Progenitor cell of endocrine pancreas (in vitro differentiated cells): ENCODE measurements around the gene RFXAP. TPM values are rescaled to one million over a fixed set of nuclear protein-coding genes. Genes with fewer than 3 reads are reported as not detected.

Experiments
- DNase-seq: peaks from one replicate; pipeline ENCODE4 v3.0.0; 2021; ENCODE audit warnings: low spot score; ENCODE audit not compliant: unreplicated experiment
- H3K27ac Mint-ChIP-seq: 2 replicates; pipeline ENCODE4 v1.8.0; 2021; ENCODE audit warnings: mild to moderate bottlenecking, moderate library complexity, mixed read lengths
- H3K27me3 Mint-ChIP-seq: 2 replicates; pipeline ENCODE4 v1.8.0; 2021; ENCODE audit warnings: mixed read lengths
- H3K36me3 Mint-ChIP-seq: 2 replicates; pipeline ENCODE4 v1.8.0; 2022; ENCODE audit warnings: mixed read lengths; ENCODE audit not compliant: insufficient read depth
- H3K4me1 Mint-ChIP-seq: 2 replicates; pipeline ENCODE4 v1.8.0; 2021; ENCODE audit warnings: low read depth, mixed read lengths
- H3K4me3 Mint-ChIP-seq: 2 replicates; pipeline ENCODE4 v1.8.0; 2021; ENCODE audit warnings: low read depth, mild to moderate bottlenecking, moderate library complexity, mixed read lengths
- H3K9me3 Mint-ChIP-seq: 2 replicates; pipeline ENCODE4 v1.8.0; 2021; ENCODE audit warnings: low read depth, mixed read lengths
- CTCF ChIP-seq: fragments of 200-600 bp; sonication (generic); IDR thresholded peaks from one replicate; pipeline ENCODE4 v1.5.0; 2021; ENCODE audit warnings: antibody characterized with exemption, mild to moderate bottlenecking; ENCODE audit not compliant: unreplicated experiment
- total RNA-seq: library from RNA; stranded (reverse); gene quantifications from 2 replicates; pipeline ENCODE4 v1.2.1, GENCODE V29; 2021

Gene RFXAP
- total RNA-seq, 1 donor from 2014 or later, result 13.3 TPM

- Mint-ChIP-seq H3K9me3 (no peaks in the 10 kb centered on the region), H3K4me1 (peaks cover 2% of the 10 kb centered on the region), H3K27me3 (no peaks in the 10 kb centered on the region), H3K27ac (no peak overlapping the region), H3K4me3 (no peak overlapping the region), H3K36me3 (peaks cover 4% of the 10 kb centered on the region)
- no peak for TF ChIP-seq CTCF
- DNase-seq, result no peak
Observed at GRCh38 chr13:36862722-36863121, 43.7 kb downstream of the RFXAP start.

DNA sequence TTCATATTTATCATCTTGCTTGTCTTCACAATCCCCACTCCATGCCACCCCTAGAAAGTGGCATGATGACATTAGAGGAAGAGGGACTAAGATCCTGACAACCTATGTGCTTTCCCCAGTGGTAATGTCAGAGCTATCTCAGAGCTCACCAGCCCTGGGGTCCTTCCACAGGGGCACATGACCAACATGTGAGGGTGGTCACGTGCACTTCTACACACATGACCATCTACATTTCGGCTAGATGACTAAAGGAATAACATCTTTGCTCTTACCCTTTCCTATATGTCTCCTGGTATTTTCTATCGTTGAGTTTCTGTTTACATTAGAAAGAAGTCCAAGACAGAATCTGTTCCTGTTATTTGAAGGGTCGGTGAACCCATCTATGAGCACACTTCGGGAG is 46.2 kb downstream of the RFXAP start:
- H3K9me3 Mint-ChIP-seq, result no peaks in the 10 kb centered on the region
- H3K36me3 Mint-ChIP-seq, result peaks cover 4% of the 10 kb centered on the region
- TF ChIP-seq CTCF, result no peak
- H3K4me3 Mint-ChIP-seq, result no peak overlapping the region
- H3K4me1 Mint-ChIP-seq, result no peaks in the 10 kb centered on the region
- no peak for DNase-seq
- no peak overlapping the region for H3K27ac Mint-ChIP-seq
- H3K27me3 Mint-ChIP-seq, result no peaks in the 10 kb centered on the region

DNA sequence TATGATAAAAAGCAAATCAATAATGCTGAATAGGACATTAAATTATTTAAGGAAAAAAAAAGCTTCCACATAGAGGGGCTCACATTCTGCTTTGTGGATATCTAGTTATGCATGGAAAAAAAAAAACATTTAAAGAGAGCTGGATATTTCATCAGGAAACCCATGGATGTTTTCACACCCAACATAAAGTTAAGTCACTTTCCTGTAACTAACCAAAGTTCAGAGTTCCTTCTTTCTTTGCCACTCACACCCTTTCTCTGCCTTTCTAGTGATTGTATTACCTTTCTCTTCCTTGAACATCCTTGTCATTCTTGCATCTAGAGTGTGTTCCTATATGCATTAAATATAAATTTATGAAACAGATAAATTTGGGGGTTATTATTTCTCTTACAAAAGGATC is 47.2 kb downstream of the RFXAP start:
- no peaks in the 10 kb centered on the region for H3K9me3 Mint-ChIP-seq
- H3K27ac Mint-ChIP-seq, result no peak overlapping the region
- TF ChIP-seq CTCF, result no peak
- H3K36me3 Mint-ChIP-seq, result peaks cover 4% of the 10 kb centered on the region
- DNase-seq, result no peak
- no peak overlapping the region for H3K4me3 Mint-ChIP-seq
- no peaks in the 10 kb centered on the region for H3K4me1 Mint-ChIP-seq
- no peaks in the 10 kb centered on the region for H3K27me3 Mint-ChIP-seq

GRCh38 chr13:36870050-36870692 is 51.1 kb downstream of the RFXAP start:
- no peaks in the 10 kb centered on the region for H3K4me1 Mint-ChIP-seq
- H3K27ac Mint-ChIP-seq, result no peak overlapping the region
- no peak overlapping the region for H3K4me3 Mint-ChIP-seq
- peaks cover 4% of the 10 kb centered on the region for H3K36me3 Mint-ChIP-seq
- no peak for TF ChIP-seq CTCF
- H3K9me3 Mint-ChIP-seq, result no peaks in the 10 kb centered on the region
- no peak for DNase-seq
- no peaks in the 10 kb centered on the region for H3K27me3 Mint-ChIP-seq

DNA sequence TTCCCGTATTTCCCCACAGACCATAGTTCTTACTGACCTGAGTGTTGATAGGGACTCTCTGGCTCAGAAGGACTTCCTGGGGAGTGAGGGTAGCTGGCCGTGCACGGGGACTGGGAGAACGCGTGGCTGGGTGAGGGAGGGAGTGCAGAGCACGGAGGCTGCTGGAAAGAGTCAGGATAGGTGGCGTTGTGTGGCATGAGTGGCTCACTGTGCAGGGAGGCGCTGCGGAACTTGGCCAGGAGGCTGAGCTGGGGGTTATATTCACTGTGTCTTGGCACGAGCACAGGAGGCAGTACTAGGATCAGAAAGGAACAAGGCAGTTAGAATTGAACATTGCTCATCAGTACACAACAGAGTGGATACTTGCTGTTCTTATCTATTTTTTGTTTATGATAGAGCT is 53.6 kb downstream of the RFXAP start:
- no peaks in the 10 kb centered on the region for H3K27me3 Mint-ChIP-seq
- no peak for TF ChIP-seq CTCF
- H3K4me3 Mint-ChIP-seq, result no peak overlapping the region
- no peak overlapping the region for H3K27ac Mint-ChIP-seq
- no peaks in the 10 kb centered on the region for H3K9me3 Mint-ChIP-seq
- no peak for DNase-seq
- no peaks in the 10 kb centered on the region for H3K4me1 Mint-ChIP-seq
- peaks cover 2% of the 10 kb centered on the region for H3K36me3 Mint-ChIP-seq
